ENCODE measurements around the gene GIT2. TPM values are rescaled to one million over a fixed set of nuclear protein-coding genes. Genes with fewer than 3 reads are reported as not detected.

The GIT2 gene
- total and polyA plus RNA-seq, 2 of the 13 experiments (the other 11 are each of a cell fraction or from before 2014, with no cell fraction given): 18.4 to 19.8 TPM

DNA sequence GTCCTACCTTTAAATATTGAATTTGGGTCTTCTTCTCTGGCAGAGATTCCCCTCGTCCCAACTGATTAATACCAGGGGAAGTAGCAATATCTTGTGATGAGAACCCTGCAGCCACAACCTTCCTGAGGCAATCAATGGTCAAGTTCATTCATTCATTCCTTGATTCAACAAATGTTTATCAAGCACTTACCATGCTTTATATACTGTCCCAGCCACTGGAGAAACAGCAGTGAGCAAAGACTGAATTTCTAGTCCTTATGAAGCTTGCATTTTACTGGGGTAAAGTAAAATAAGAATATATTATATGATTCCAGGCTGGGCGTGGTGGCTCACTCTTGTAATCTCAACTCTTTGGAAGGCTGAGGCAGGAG, 300 bp upstream of the GIT2 start (continued):
- TF ChIP-seq, protein P1, sequence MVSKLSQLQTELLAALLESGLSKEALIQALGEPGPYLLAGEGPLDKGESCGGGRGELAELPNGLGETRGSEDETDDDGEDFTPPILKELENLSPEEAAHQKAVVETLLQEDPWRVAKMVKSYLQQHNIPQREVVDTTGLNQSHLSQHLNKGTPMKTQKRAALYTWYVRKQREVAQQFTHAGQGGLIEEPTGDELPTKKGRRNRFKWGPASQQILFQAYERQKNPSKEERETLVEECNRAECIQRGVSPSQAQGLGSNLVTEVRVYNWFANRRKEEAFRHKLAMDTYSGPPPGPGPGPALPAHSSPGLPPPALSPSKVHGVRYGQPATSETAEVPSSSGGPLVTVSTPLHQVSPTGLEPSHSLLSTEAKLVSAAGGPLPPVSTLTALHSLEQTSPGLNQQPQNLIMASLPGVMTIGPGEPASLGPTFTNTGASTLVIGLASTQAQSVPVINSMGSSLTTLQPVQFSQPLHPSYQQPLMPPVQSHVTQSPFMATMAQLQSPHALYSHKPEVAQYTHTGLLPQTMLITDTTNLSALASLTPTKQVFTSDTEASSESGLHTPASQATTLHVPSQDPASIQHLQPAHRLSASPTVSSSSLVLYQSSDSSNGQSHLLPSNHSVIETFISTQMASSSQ (IDR thresholded peaks at IDR 0.05; ENCODE audit: low read depth): no peak
- TF ChIP-seq, protein P1 (CRISPR knock-in tag; IDR thresholded peaks at IDR 0.05; ENCODE audit: borderline replicate concordance): peak; percentile 9; the same call in 1 of the 2 replicates
- TF ChIP-seq PAX8 (CRISPR knock-in tag; IDR thresholded peaks at IDR 0.05; ENCODE audit: borderline replicate concordance): 0 out of 2 replicates have a peak, but pooled peaks have one; percentile 7
- TF ChIP-seq ZNF101 (CRISPR knock-in tag; IDR thresholded peaks at IDR 0.05; ENCODE audit: borderline replicate concordance, low read depth): no peak
- TF ChIP-seq HOXA3 (CRISPR knock-in tag; IDR thresholded peaks at IDR 0.05): no peak
- TF ChIP-seq, protein P2, sequence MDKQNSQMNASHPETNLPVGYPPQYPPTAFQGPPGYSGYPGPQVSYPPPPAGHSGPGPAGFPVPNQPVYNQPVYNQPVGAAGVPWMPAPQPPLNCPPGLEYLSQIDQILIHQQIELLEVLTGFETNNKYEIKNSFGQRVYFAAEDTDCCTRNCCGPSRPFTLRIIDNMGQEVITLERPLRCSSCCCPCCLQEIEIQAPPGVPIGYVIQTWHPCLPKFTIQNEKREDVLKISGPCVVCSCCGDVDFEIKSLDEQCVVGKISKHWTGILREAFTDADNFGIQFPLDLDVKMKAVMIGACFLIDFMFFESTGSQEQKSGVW (CRISPR knock-in tag; IDR thresholded peaks at IDR 0.05; ENCODE audit: borderline replicate concordance): no peak
- TF ChIP-seq ZNF556 (CRISPR knock-in tag; IDR thresholded peaks at IDR 0.05; ENCODE audit: borderline replicate concordance): 0 out of 2 replicates have a peak, but pooled peaks have one; percentile 3
- TF ChIP-seq ZNF431 (CRISPR knock-in tag; IDR thresholded peaks at IDR 0.05; ENCODE audit: borderline replicate concordance, low read depth): 0 out of 2 replicates have a peak, but pooled peaks have one; percentile 3
- TF ChIP-seq ZNF24 (IDR thresholded peaks at IDR 0.05): peak; percentile 93
- 0 out of 2 replicates have a peak, but pooled peaks have one; percentile 7 for TF ChIP-seq ZNF343 (CRISPR knock-in tag; IDR thresholded peaks at IDR 0.05)

Measured in HepG2 (cell line).